GM23338 (cell line): Measurements from ENCODE around the gene CBR1. TPM values are rescaled to one million over a fixed set of nuclear protein-coding genes. Genes with fewer than 3 reads are reported as not detected.
A peak's percentile ranks its signal among the peaks of the same experiment; 100 is the strongest.

Experiments used
- ATAC-seq: fragments of 200-7000 bp; cut with Tn5 transposase; 3 replicates; pipeline ENCODE4 v1.9.1; 2020
- DNase-seq: peaks from one replicate; pipeline ENCODE4 v3.0.0-alpha.2; 2015; ENCODE audit warnings: low spot score
- H2AFZ ChIP-seq: fragments of 200-600 bp; sonication (generic); 2 replicates; pipeline ENCODE4 v1.8.0; 2016; ENCODE audit warnings: antibody characterized with exemption, mild to moderate bottlenecking, moderate library complexity
- H3F3A ChIP-seq: fragments of 200-600 bp; sonication (generic); replicated peaks from 2 replicates; pipeline ENCODE4 v1.8.0; 2017; ENCODE audit warnings: antibody characterized with exemption, mixed run types, low read depth
- H3K27ac ChIP-seq: fragments of 200-600 bp; sonication (generic); 2 replicates; pipeline ENCODE4 v1.6.1; 2016; ENCODE audit warnings: low read depth
- H3K27me3 ChIP-seq: fragments of 200-600 bp; sonication (generic); 2 replicates; pipeline ENCODE4 v1.8.0; 2016; ENCODE audit warnings: mild to moderate bottlenecking, mixed run types, moderate library complexity; ENCODE audit not compliant: insufficient read depth
- H3K36me3 ChIP-seq: fragments of 200-600 bp; sonication (generic); 2 replicates; pipeline ENCODE4 v1.8.0; 2016; ENCODE audit warnings: mild to moderate bottlenecking; ENCODE audit not compliant: insufficient read depth
- H3K4me1 ChIP-seq: fragments of 200-600 bp; sonication (generic); 2 replicates; pipeline ENCODE4 v1.8.0; 2016; ENCODE audit warnings: mild to moderate bottlenecking, moderate library complexity; ENCODE audit not compliant: insufficient read depth
- H3K4me2 ChIP-seq: fragments of 200-600 bp; sonication (generic); 2 replicates; pipeline ENCODE4 v1.7.1; 2017; ENCODE audit warnings: mixed run types
- H3K4me3 ChIP-seq: fragments of 200-600 bp; sonication (generic); 2 replicates; pipeline ENCODE4 v1.6.1; 2016; ENCODE audit warnings: mixed run types
- H3K79me2 ChIP-seq: fragments of 200-600 bp; sonication (generic); replicated peaks from 2 replicates; pipeline ENCODE4 v1.8.0; 2017; ENCODE audit warnings: mild to moderate bottlenecking; ENCODE audit not compliant: insufficient read depth
- H3K9me2 ChIP-seq: fragments of 200-600 bp; sonication (generic); 2 replicates; pipeline ENCODE4 v1.8.0; 2017; ENCODE audit not compliant: insufficient read depth
- H4K20me1 ChIP-seq: fragments of 200-600 bp; sonication (generic); replicated peaks from 2 replicates; pipeline ENCODE4 v1.8.0; 2017; ENCODE audit warnings: mild to moderate bottlenecking; ENCODE audit not compliant: insufficient read depth
- H3K27ac Mint-ChIP-seq: 2 replicates; pipeline ENCODE4 v1.8.0; 2020; ENCODE audit warnings: inconsistent platforms, mild to moderate bottlenecking, moderate library complexity, mixed read lengths
- H3K27me3 Mint-ChIP-seq: 3 replicates; pipeline ENCODE4 v1.8.0; 2022; ENCODE audit warnings: low read depth, mild to moderate bottlenecking, moderate library complexity, mixed read lengths, inconsistent platforms; ENCODE audit not compliant: insufficient read depth, poor library complexity
- H3K36me3 Mint-ChIP-seq: 3 replicates; pipeline ENCODE4 v1.8.0; 2021; ENCODE audit warnings: low read depth, mild to moderate bottlenecking, inconsistent platforms, moderate library complexity, mixed read lengths
- H3K4me1 Mint-ChIP-seq: 3 replicates; pipeline ENCODE4 v1.8.0; 2020; ENCODE audit warnings: mild to moderate bottlenecking, inconsistent platforms, mixed read lengths
- H3K4me3 Mint-ChIP-seq: 3 replicates; pipeline ENCODE4 v1.8.0; 2021; ENCODE audit warnings: moderate library complexity, mild to moderate bottlenecking, inconsistent platforms, mixed read lengths
- H3K9me3 Mint-ChIP-seq: 3 replicates; pipeline ENCODE4 v1.8.0; 2020; ENCODE audit warnings: moderate library complexity, mild to moderate bottlenecking, inconsistent platforms, mixed read lengths
- CREB1 ChIP-seq: fragments of 250-450 bp; sonication (Bioruptor Pico); IDR thresholded peaks from 2 replicates; pipeline ENCODE4 v1.5.0; 2020; ENCODE audit warnings: low read depth, mild to moderate bottlenecking, moderate library complexity
- EZH2phosphoT487 ChIP-seq: fragments of 200-600 bp; sonication (generic); IDR thresholded peaks from one replicate; pipeline ENCODE4 v1.8.1; 2018; ENCODE audit warnings: antibody characterized with exemption; ENCODE audit not compliant: unreplicated experiment
- POLR2AphosphoS5 ChIP-seq: IDR thresholded peaks from 2 replicates; pipeline ENCODE4 v1.6.1; 2016; ENCODE audit warnings: antibody characterized with exemption, low read depth
- STAT1 ChIP-seq: IDR thresholded peaks from one replicate; pipeline ENCODE4 v1.6.1; 2016; ENCODE audit warnings: antibody characterized with exemption; ENCODE audit not compliant: unreplicated experiment
- ZNF114 ChIP-seq: fragments of 250-450 bp; sonication (Bioruptor Pico); IDR thresholded peaks from 2 replicates; pipeline ENCODE4 v1.5.0; 2020; ENCODE audit warnings: mild to moderate bottlenecking, moderate library complexity
- ZNF331 ChIP-seq: fragments of 250-450 bp; sonication (Bioruptor Pico); IDR thresholded peaks from 2 replicates; pipeline ENCODE4 v1.5.0; 2020; ENCODE audit warnings: low read depth, mild to moderate bottlenecking, moderate library complexity
- polyA plus RNA-seq: library from polyadenylated mRNA; unstranded; fragments of >200 nt; fragmentation: Nextera tagmentation; extraction: Ambion mirVana; gene quantifications from 2 replicates; pipeline ENCODE4 v1.2.1, GENCODE V29; 2016
- total RNA-seq: library from RNA; depleted of rRNA; stranded (reverse); fragments of >200 nt; shearing (Covaris generic); gene quantifications from 2 replicates; pipeline ENCODE4 v1.2.3, GENCODE V29; 2014
- TF ChIP-seq, protein P1 (sequence below): IDR thresholded peaks from one replicate; pipeline ENCODE4 v1.6.1; 2018; ENCODE audit warnings: antibody characterized with exemption; ENCODE audit not compliant: unreplicated experiment
- TF ChIP-seq, protein P2 (sequence below), 2 experiments: fragments of 200-600 bp in 1 of 2; sonication (generic) in 1 of 2; conservative IDR thresholded peaks; 2 replicates each; pipeline versions ENCODE4 v1.5.1 to v1.6.1; 2016 to 2017; ENCODE audit warnings: antibody characterized with exemption in 2 of 2, low read depth in 2 of 2, mild to moderate bottlenecking in 2 of 2, moderate library complexity in 1 of 2
- TF ChIP-seq, protein P3 (sequence below): IDR thresholded peaks from 2 replicates; pipeline ENCODE4 v1.6.1; 2016; ENCODE audit warnings: antibody characterized with exemption

Gene CBR1
- total and polyA plus RNA-seq, 2 experiments from 2014 or later: 285 to 487 TPM

DNA sequence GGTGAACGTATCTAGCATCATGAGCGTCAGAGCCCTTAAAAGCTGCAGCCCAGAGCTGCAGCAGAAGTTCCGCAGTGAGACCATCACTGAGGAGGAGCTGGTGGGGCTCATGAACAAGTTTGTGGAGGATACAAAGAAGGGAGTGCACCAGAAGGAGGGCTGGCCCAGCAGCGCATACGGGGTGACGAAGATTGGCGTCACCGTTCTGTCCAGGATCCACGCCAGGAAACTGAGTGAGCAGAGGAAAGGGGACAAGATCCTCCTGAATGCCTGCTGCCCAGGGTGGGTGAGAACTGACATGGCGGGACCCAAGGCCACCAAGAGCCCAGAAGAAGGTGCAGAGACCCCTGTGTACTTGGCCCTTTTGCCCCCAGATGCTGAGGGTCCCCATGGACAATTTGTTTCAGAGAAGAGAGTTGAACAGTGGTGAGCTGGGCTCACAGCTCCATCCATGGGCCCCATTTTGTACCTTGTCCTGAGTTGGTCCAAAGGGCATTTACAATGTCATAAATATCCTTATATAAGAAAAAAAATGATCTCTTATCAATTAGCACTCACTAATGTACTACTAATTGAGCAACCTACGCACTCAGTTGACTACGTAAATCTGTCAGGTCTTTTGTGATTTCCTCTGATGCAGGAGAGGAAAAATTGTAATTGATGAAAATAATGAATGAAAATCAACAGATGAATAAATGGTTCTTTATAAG lies 2.8 kb downstream of the CBR1 start:
- Histone ChIP-seq H3K4me2 (peak overlapping the region; percentile 90), H3K9me2 (no peaks in the 10 kb centered on the region), H4K20me1 (no peaks in the 10 kb centered on the region), H2AFZ (no peak overlapping the region), H3K27ac (no peak overlapping the region), H3K4me1 (peaks cover 51% of the 10 kb centered on the region), H3K4me3 (peak overlapping the region; percentile 78), H3K27me3 (no peaks in the 10 kb centered on the region; the same call in 1 of the 2 replicates), H3K36me3 (peaks cover 20% of the 10 kb centered on the region), H3K79me2 (peaks cover 24% of the 10 kb centered on the region), H3F3A (peaks cover 15% of the 10 kb centered on the region)
- TF ChIP-seq CREB1 (no peak), EZH2phosphoT487 (no peak), STAT1 (no peak)
- H3K27ac Mint-ChIP-seq: no peak overlapping the region
- H3K36me3 Mint-ChIP-seq: peaks cover 47% of the 10 kb centered on the region
- DNase-seq (no peak), ATAC-seq (no peak)
- H3K9me3 Mint-ChIP-seq: peaks cover 24% of the 10 kb centered on the region
- peak overlapping the region; percentile 23; the same call in 1 of the 3 replicates for H3K4me3 Mint-ChIP-seq
- H3K4me1 Mint-ChIP-seq: peaks cover 48% of the 10 kb centered on the region
- peaks cover 18% of the 10 kb centered on the region for H3K27me3 Mint-ChIP-seq

DNA sequence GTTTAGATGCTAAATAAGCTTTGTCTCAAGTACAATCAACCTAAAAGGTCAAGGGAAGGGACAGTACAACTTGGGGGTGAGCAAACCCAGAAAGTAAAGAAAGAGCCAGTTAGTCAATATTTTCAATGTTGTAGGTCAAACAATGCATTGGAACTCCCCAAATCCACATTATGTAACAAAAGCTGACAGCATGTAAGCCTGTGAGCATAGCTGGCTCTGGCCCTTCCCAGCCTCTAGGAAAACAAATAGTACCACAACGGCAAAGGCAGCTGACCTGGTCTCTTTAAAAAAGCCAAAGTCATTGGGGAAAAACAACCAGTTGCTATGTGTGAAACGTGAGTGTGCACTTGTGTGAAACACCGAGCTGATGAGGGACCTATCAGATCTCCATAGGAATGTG lies 3.4 kb downstream of the CBR1 start:
- H4K20me1 ChIP-seq: no peaks in the 10 kb centered on the region
- H3K27ac ChIP-seq: peak overlapping the region; percentile 76
- no peaks in the 10 kb centered on the region for H3K9me2 ChIP-seq
- peaks cover 24% of the 10 kb centered on the region for H3K79me2 ChIP-seq
- Mint-ChIP-seq H3K27me3 (peaks cover 18% of the 10 kb centered on the region), H3K27ac (no peak overlapping the region), H3K9me3 (peaks cover 18% of the 10 kb centered on the region), H3K4me1 (peaks cover 48% of the 10 kb centered on the region), H3K4me3 (no peak overlapping the region; the same call in 2 of the 3 replicates), H3K36me3 (peaks cover 46% of the 10 kb centered on the region)
- no peak overlapping the region for H2AFZ ChIP-seq
- peak overlapping the region; percentile 90 for H3K4me2 ChIP-seq
- peaks cover 20% of the 10 kb centered on the region for H3K36me3 ChIP-seq
- H3K4me1 ChIP-seq: peaks cover 51% of the 10 kb centered on the region
- 0 out of 2 replicates have a peak overlapping the region, but pooled peaks have one; percentile 12 for H3K4me3 ChIP-seq
- H3K27me3 ChIP-seq: no peaks in the 10 kb centered on the region; the same call in 1 of the 2 replicates
- no peak for DNase-seq
- H3F3A ChIP-seq: peaks cover 15% of the 10 kb centered on the region
- ATAC-seq: no peak
- TF ChIP-seq, protein P1, sequence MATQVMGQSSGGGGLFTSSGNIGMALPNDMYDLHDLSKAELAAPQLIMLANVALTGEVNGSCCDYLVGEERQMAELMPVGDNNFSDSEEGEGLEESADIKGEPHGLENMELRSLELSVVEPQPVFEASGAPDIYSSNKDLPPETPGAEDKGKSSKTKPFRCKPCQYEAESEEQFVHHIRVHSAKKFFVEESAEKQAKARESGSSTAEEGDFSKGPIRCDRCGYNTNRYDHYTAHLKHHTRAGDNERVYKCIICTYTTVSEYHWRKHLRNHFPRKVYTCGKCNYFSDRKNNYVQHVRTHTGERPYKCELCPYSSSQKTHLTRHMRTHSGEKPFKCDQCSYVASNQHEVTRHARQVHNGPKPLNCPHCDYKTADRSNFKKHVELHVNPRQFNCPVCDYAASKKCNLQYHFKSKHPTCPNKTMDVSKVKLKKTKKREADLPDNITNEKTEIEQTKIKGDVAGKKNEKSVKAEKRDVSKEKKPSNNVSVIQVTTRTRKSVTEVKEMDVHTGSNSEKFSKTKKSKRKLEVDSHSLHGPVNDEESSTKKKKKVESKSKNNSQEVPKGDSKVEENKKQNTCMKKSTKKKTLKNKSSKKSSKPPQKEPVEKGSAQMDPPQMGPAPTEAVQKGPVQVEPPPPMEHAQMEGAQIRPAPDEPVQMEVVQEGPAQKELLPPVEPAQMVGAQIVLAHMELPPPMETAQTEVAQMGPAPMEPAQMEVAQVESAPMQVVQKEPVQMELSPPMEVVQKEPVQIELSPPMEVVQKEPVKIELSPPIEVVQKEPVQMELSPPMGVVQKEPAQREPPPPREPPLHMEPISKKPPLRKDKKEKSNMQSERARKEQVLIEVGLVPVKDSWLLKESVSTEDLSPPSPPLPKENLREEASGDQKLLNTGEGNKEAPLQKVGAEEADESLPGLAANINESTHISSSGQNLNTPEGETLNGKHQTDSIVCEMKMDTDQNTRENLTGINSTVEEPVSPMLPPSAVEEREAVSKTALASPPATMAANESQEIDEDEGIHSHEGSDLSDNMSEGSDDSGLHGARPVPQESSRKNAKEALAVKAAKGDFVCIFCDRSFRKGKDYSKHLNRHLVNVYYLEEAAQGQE: no peak
- TF ChIP-seq ZNF114 (CRISPR knock-in tag): no peak
- no peak for TF ChIP-seq CREB1
- no peak for TF ChIP-seq ZNF331
- no peak for TF ChIP-seq STAT1
- TF ChIP-seq, protein P2, sequence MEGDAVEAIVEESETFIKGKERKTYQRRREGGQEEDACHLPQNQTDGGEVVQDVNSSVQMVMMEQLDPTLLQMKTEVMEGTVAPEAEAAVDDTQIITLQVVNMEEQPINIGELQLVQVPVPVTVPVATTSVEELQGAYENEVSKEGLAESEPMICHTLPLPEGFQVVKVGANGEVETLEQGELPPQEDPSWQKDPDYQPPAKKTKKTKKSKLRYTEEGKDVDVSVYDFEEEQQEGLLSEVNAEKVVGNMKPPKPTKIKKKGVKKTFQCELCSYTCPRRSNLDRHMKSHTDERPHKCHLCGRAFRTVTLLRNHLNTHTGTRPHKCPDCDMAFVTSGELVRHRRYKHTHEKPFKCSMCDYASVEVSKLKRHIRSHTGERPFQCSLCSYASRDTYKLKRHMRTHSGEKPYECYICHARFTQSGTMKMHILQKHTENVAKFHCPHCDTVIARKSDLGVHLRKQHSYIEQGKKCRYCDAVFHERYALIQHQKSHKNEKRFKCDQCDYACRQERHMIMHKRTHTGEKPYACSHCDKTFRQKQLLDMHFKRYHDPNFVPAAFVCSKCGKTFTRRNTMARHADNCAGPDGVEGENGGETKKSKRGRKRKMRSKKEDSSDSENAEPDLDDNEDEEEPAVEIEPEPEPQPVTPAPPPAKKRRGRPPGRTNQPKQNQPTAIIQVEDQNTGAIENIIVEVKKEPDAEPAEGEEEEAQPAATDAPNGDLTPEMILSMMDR (conservative IDR thresholded peaks at IDR 0.05; ENCODE audit: low read depth in 2 of 2): no peak
- no peak for TF ChIP-seq POLR2AphosphoS5
- no peak for TF ChIP-seq EZH2phosphoT487
- TF ChIP-seq, protein P3, sequence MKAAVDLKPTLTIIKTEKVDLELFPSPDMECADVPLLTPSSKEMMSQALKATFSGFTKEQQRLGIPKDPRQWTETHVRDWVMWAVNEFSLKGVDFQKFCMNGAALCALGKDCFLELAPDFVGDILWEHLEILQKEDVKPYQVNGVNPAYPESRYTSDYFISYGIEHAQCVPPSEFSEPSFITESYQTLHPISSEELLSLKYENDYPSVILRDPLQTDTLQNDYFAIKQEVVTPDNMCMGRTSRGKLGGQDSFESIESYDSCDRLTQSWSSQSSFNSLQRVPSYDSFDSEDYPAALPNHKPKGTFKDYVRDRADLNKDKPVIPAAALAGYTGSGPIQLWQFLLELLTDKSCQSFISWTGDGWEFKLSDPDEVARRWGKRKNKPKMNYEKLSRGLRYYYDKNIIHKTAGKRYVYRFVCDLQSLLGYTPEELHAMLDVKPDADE: no peak
